ENCODE measurements around the gene RYR3.

The RYR3 gene

DNA sequence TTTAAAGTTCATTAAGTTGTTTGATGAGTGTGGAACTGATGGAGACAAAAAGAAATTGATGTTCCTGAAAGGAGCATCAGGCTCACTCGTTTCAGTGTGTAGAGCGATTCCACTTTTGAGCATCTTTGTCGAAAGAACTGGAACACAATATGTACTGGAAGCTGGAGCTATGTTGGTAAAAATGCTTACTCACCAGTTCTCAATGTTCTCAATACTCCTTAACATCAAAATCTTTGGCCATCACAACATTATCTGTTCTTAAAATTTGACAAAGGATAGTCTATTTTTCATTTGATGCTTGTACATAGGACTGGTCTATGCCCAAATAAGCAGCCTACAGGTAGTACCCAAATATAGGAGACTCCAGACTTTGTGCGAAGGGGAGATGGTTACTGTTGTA is 18.7 kb downstream of the RYR3 start:
- in situ Hi-C loops (cut with HindIII; ENCODE audit: low pct_unique_long_range_greater_than_20kb, low sequenced_read_pairs): no loop called here
- DNase-seq (ENCODE audit: low read depth in 1 of 2, low spot score in 1 of 2): no peak
- TF ChIP-seq JUND (IDR thresholded peaks at IDR 0.05; ENCODE audit: low read depth): no peak

DNA sequence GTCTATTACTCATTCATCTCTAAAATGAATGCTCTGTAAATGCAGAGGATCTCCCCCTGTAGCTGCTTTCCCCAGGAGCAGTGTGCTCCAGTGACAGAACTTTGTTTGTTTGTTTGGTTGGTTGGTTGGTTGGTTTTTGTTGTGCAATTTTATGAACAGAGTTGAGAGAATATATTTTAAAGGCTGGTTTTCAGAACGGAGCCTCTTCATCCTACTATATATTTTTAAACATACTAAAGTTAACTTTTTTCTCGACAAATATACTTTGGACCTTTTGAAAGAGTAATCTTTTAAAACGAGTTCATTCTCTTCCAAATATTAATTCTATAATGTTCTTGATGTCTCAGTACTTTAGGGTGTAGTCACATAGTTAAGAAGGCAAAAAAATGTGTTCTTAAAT is 20.2 kb downstream of the RYR3 start:
- no peak for DNase-seq (ENCODE audit: low read depth in 1 of 2, low spot score in 1 of 2)
- in situ Hi-C loops (cut with HindIII; ENCODE audit: low pct_unique_long_range_greater_than_20kb, low sequenced_read_pairs): no loop called here
- TF ChIP-seq JUND (IDR thresholded peaks at IDR 0.05; ENCODE audit: low read depth): no peak

DNA sequence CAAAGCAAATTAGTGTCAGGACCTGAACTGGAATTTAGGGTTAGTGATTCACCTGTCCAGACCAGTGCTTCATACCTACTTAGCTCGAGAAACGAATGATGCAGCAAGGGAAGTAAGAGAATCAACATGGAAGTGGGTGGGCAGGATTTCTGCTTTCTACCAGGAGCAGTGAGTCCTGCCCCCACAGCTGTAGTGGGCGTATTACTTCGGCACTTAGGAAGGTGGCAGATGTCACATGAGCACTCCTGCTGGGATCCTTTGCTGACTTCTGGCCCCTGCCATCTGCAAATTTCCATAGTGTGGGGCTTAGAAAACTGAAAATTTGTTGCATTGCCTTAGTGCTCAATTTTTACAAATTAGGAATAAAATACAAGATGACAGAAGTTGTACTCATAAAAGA is 31.2 kb downstream of the RYR3 start:
- in situ Hi-C loops (cut with HindIII; ENCODE audit: low pct_unique_long_range_greater_than_20kb, low sequenced_read_pairs): no loop called here
- DNase-seq (ENCODE audit: low read depth in 1 of 2, low spot score in 1 of 2): no peak
- TF ChIP-seq JUND (IDR thresholded peaks at IDR 0.05; ENCODE audit: low read depth): no peak

DNA sequence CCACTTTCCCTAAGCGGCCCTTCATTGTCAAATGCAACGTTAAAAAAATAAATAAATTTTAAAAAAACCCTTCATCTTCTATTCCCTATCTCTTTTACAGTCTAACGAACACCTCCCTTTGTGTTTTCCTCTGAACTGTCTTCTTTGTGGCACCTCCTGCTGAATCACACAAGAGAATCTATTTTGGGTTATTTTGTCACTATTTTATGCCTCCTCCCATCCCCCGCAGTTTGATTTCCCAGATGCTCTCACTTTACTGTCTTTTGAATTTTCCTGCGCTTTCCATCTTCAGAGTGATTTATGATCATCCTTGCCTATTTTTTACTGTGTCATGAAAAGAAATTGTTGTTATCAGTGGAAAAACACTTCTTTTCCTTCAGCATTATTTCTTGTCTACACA is 32.5 kb downstream of the RYR3 start:
- DNase-seq (ENCODE audit: low read depth in 1 of 2, low spot score in 1 of 2): no peak
- TF ChIP-seq JUND (IDR thresholded peaks at IDR 0.05; ENCODE audit: low read depth): no peak
- in situ Hi-C loops (cut with HindIII; ENCODE audit: low pct_unique_long_range_greater_than_20kb, low sequenced_read_pairs): no loop called here

DNA sequence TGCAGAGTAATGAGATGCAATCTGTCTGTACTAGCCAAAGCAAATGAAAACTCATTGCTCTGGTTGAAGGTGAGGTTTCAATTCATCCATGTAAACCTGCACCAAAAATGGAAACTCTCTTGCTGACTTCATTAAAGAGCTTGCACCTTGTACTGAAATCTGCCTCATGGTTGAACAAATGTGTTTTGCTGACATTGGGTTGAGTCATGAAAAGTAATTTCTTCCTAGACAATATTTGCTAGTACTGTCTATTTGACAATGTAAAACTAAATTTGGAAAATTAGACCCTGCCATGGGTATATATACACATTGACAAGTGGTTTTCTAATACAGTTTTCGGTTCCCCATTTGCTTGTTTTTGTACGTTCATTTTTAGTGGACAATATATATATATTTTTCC is 33.3 kb downstream of the RYR3 start:
- in situ Hi-C loops (cut with HindIII; ENCODE audit: low pct_unique_long_range_greater_than_20kb, low sequenced_read_pairs): no loop called here
- no peak for TF ChIP-seq JUND (IDR thresholded peaks at IDR 0.05; ENCODE audit: low read depth)

DNA sequence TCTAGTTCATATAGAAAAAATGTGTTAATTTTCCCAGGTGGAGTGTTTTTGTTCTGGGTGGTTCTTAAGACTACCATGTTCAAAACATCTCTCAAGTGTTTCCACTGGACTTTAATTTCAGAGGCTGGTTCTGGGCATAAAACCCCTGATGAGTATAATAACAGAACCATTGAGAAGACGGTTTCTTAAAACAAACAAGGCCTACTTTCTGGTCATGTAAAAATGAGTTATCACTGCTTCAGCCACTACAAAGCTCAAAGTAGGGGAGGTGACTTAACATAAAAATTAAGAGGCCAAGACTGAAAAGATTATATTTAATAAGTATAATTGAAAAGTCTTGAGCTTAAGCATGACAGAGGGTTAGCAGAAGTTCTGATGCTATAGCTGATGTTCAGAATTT is 33.8 kb downstream of the RYR3 start:
- no peak for DNase-seq (ENCODE audit: low read depth in 1 of 2, low spot score in 1 of 2)
- in situ Hi-C loops (cut with HindIII; ENCODE audit: low pct_unique_long_range_greater_than_20kb, low sequenced_read_pairs): no loop called here
- TF ChIP-seq JUND (IDR thresholded peaks at IDR 0.05; ENCODE audit: low read depth): no peak

More for the DNA sequence above, 33.3 kb downstream of the RYR3 start:
- no peak for DNase-seq (ENCODE audit: low read depth in 1 of 2, low spot score in 1 of 2)

DNA sequence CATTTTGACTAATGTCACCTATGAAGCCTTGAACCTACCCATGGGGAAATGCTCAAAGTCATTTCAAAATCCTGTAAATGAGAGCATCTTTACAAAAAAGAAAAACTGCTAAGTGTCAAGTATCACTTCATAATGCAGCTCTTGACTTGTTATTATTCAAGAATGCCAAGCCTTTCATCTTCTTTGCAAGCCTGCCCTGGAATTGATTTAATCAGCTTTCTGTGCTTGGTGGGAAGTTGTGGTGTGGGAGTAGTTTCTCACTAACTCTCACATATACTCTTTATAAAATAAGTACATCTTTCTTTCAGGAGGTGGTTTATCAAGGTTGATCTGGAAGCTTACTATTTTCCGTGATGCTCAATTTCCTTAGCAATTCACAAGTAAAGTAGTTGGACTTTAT is 43.6 kb downstream of the RYR3 start:
- no peak for TF ChIP-seq JUND (IDR thresholded peaks at IDR 0.05; ENCODE audit: low read depth)
- in situ Hi-C loops (cut with HindIII; ENCODE audit: low pct_unique_long_range_greater_than_20kb, low sequenced_read_pairs): no loop called here
- DNase-seq (ENCODE audit: low read depth in 1 of 2, low spot score in 1 of 2): no peak

DNA sequence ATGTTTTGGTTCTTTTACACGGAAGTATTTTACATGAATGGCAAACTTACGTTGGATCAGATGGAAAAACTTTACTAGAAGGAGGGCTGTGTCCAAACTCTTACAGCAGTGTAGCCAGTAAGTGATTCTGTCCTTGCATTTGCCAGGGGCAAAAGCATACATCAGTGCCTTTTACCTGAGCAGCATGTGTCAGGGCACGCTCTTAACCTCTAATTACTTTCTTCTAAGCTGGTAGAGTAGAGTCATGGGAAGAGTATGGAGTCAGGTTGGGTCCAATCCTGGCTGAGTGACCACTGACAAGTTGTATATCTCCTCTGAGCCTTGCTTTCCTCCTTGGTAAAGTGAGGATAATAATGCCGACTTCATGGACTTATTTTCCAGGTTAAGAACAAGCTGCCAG is 47.1 kb downstream of the RYR3 start:
- DNase-seq (ENCODE audit: low read depth in 1 of 2, low spot score in 1 of 2): no peak
- in situ Hi-C loops (cut with HindIII; ENCODE audit: low pct_unique_long_range_greater_than_20kb, low sequenced_read_pairs): no loop called here
- TF ChIP-seq JUND (IDR thresholded peaks at IDR 0.05; ENCODE audit: low read depth): no peak

DNA sequence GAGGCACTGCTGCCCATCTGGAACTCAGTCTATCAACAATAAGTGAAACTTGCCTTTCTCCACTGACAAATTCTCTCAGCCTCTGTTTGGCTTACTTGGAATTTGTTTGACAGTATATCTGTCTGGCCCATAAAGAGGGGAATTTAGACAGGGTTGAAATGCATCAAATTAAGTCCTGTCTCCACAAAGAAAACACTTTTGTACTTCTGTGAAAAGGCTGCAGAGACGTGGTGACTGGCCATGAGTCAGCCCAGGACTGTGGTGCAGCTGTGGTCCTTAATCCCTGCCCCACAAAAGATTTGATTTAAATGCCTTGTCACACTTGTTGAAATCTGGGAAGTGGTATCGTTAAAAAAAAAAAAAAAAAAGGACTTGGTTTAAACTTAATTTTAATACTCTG is 47.5 kb downstream of the RYR3 start:
- TF ChIP-seq JUND (IDR thresholded peaks at IDR 0.05; ENCODE audit: low read depth): no peak
- DNase-seq (ENCODE audit: low read depth in 1 of 2, low spot score in 1 of 2): no peak
- in situ Hi-C loops (cut with HindIII; ENCODE audit: low pct_unique_long_range_greater_than_20kb, low sequenced_read_pairs): no loop called here

DNA sequence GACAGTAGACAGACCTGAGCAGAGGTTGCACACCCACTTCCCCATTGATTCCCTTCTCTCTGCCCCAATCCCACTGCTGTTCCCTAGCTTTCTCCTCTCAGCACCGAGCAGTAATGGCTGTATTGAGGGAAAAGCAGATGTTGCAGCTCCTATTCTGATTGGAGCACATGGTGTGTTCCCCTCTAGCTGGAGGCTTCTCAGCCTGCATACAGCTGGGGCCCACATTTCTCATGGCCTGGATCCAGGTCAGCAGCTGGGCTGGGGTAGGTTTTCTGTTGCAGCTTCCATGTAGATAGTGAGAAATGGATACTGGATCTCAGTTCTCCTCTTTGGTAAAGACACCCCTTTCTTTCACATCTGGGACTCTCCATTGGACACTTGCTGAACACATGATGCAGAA is 50.1 kb downstream of the RYR3 start:
- DNase-seq (ENCODE audit: low read depth in 1 of 2, low spot score in 1 of 2): no peak
- in situ Hi-C loops (cut with HindIII; ENCODE audit: low pct_unique_long_range_greater_than_20kb, low sequenced_read_pairs): no loop called here
- no peak for TF ChIP-seq JUND (IDR thresholded peaks at IDR 0.05; ENCODE audit: low read depth)

DNA sequence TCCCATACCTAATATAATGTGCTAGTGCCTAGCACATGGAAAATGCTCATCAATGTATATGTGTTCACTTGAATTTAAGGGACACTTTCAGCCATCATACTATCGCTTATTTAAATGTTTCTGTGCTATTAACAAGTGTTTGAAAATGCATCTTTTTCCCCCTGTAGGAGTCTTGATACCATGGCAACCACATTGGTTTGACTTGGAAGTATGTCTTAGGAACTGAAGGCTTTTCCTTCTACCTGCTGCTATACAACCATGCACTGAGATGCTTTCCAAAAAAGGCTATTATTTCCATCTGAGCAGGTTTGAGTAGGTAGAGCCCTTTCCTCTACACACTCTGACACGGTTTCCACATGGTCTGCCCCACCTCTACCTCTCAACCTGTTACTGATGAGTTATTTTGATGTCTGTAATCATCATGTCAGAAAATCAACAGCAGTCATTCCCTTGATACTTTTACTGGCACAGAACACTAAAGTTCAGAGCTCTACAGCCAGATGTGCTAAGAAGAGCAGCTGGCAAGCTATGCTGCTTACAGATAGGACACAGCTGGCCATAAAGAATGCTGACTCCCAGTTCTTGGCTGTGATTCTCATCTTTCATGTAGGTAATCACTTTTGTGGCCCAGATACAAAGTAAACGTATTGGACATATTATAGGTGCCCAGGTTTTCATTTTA is 59.3 kb downstream of the RYR3 start:
- DNase-seq (ENCODE audit: low read depth in 1 of 2, low spot score in 1 of 2): no peak
- in situ Hi-C loops (cut with HindIII; ENCODE audit: low pct_unique_long_range_greater_than_20kb, low sequenced_read_pairs): no loop called here
- TF ChIP-seq JUND (IDR thresholded peaks at IDR 0.05; ENCODE audit: low read depth): no peak

DNA sequence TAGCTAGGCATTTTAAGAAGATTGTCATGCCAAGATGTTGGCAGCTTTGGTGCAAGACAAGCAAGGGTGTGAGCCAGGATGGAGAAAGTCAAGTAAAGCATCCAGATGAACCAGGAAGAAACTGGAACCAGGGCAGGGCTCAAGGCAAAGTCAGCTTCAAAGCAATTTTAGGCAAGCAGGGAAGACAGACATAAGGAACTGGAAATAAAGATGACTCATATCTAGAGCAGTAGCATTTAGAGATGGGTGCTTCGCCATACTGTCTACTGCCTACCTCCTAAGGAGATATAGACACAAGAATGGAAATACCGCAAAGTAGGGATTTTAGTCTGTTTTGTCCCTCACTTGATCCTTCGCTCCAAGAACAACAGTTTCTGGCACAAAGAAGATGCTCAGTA is 59.9 kb downstream of the RYR3 start:
- DNase-seq (ENCODE audit: low read depth in 1 of 2, low spot score in 1 of 2): no peak
- in situ Hi-C loops (cut with HindIII; ENCODE audit: low pct_unique_long_range_greater_than_20kb, low sequenced_read_pairs): no loop called here
- no peak for TF ChIP-seq JUND (IDR thresholded peaks at IDR 0.05; ENCODE audit: low read depth)

DNA sequence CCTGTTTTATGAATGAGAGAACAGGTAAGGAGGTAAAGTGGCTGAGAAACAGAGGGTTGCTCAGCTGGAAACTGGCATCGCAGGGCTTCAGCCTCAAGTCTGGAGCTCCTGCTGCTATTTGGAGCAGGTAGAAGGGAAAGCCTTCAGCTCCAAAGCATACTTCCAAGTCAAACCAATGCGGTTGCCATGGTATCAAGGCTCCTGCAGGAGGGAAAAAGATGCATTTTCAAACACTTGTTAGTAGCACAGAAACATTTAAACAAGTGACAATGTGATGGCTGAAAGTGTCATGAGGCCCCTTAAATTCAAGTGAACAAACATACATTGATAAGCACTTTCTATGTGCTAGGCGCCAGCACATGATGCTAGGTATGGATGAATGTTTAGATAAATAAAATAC is 60.4 kb downstream of the RYR3 start:
- DNase-seq (ENCODE audit: low read depth in 1 of 2, low spot score in 1 of 2): no peak
- in situ Hi-C loops (cut with HindIII; ENCODE audit: low pct_unique_long_range_greater_than_20kb, low sequenced_read_pairs): no loop called here
- TF ChIP-seq JUND (IDR thresholded peaks at IDR 0.05; ENCODE audit: low read depth): no peak

DNA sequence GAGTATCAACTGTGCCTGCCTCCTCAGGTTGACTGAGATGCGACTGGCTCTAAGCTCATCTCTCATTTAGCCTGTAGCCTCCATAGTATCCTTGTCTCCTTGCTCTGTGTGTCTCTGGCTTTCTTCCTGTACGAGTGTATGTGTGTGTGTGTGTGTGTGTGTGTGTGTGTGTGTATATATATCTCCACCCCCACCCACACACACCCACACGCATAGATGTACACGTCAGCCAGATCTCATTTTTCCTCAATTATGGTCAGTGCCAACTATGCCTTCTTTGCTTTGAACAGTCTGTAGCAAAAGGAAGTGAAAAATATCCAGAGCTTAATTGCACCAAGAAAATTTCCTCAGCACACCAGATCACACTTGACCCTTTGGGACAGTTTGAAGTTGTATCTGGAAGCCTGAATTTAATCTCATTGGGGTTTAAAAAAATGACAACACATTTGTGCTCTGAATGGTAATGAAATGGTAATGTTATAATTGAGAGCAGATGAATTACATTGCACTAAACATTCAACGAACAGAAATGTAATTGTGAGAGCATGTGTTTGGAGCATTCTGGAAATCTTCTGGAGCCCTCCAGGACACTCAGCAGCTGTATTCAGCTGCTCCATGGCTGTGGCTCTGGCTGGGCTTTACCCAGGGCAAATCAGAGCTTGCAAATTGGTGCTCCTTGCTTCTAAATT is 63.6 kb downstream of the RYR3 start:
- TF ChIP-seq JUND (IDR thresholded peaks at IDR 0.05; ENCODE audit: low read depth): no peak
- in situ Hi-C loops (cut with HindIII; ENCODE audit: low pct_unique_long_range_greater_than_20kb, low sequenced_read_pairs): no loop called here
- no peak for DNase-seq (ENCODE audit: low read depth in 1 of 2, low spot score in 1 of 2)
